Measurements from ENCODE around the gene PPFIA4.

GRCh38 chr1:203059485-203059884 lies 33.2 kb downstream of the PPFIA4 start:
- TF ChIP-seq CTCF (IDR thresholded peaks at IDR 0.05; ENCODE audit: low read length) (no peak), EZH2phosphoT487 (IDR thresholded peaks at IDR 0.05; ENCODE audit: low read length) (no peak), EZH2 (optimal IDR thresholded peaks at IDR 0.05; ENCODE audit: low read depth, low read length) (no peak)

All from MM.1S (cell line).